Subcutaneous adipose tissue (tissue), 4 donors: ENCODE measurements around the gene LIN7A. TPM values are rescaled to one million over a fixed set of nuclear protein-coding genes. Genes with fewer than 3 reads are reported as not detected.

Experiments
- total RNA-seq, 4 donors: library from RNA; depleted of rRNA; stranded (reverse); fragments of >200 nt; gene quantifications; one replicate each; pipeline ENCODE4 v1.1.0, GENCODE V29; 2016
- TF ChIP-seq, protein P1 (sequence below): fragments of 450-650 bp; IDR thresholded peaks from one replicate; pipeline ENCODE4 v1.5.1; 2016; ENCODE audit warnings: low read depth, mild to moderate bottlenecking, control low read depth, antibody characterized with exemption, moderate library complexity

The LIN7A gene
- total RNA-seq, 4 donors from 2014 or later = 11.1 to 14.4 (median 12.5) TPM

DNA sequence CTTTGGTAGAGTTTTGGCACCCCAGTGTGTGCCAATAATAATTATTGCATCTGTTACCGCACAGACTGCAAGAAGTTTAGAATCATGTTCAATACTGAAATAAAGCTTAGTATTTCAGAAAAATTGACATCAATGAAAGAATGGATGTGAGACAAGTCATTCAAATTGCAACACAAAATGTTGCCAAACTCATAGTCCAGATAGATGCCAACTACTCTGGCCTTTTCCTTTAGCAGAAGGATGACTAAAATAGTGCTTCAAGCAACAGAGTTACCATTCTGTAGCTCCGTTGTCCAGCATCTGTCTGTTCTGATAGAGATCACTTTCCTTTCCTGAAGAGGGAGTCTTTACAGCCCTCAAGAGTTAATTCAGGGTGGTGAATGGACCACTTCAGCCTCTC is 77.5 kb downstream of the LIN7A start:
- TF ChIP-seq, protein P1, sequence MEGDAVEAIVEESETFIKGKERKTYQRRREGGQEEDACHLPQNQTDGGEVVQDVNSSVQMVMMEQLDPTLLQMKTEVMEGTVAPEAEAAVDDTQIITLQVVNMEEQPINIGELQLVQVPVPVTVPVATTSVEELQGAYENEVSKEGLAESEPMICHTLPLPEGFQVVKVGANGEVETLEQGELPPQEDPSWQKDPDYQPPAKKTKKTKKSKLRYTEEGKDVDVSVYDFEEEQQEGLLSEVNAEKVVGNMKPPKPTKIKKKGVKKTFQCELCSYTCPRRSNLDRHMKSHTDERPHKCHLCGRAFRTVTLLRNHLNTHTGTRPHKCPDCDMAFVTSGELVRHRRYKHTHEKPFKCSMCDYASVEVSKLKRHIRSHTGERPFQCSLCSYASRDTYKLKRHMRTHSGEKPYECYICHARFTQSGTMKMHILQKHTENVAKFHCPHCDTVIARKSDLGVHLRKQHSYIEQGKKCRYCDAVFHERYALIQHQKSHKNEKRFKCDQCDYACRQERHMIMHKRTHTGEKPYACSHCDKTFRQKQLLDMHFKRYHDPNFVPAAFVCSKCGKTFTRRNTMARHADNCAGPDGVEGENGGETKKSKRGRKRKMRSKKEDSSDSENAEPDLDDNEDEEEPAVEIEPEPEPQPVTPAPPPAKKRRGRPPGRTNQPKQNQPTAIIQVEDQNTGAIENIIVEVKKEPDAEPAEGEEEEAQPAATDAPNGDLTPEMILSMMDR = no peak

DNA sequence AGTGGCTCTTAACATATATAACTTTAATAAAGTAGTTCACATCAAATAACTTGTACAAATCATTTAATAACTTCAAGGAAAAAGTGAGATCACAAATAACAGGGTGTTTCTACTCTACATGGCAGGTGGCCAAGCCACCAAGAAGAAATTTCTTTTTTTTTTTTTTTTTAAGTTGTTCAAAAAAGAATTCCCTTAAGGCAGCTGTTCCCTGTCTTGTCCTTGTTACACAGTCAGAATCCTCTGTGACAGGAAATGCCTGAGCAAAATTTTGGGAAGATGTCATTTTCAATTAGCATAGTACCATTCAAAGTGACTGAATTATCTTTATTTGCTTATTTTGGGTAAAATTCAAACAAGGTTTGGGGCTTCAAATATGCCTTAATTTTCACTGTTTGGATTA is 79.4 kb downstream of the LIN7A start:
- TF ChIP-seq, protein P1 = no peak

DNA sequence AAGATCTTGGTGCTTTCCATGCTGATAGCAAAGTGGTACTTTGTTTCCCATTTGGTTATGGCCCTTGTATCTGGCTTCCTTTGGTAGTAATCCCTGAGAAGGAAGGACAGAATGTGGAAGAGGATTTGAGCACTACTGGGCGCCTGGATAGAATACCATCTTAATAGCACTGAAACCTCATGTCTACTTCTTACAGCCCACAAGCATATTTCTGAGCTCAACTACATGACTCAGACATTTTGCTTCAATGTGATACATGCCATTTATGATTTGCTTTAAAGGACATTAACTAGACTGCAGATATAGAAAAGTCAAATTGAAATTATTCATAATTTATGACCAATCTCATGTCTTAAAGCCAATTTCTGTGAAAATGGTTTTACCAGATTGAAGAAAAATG is 80.4 kb downstream of the LIN7A start:
- TF ChIP-seq, protein P1 = no peak

DNA sequence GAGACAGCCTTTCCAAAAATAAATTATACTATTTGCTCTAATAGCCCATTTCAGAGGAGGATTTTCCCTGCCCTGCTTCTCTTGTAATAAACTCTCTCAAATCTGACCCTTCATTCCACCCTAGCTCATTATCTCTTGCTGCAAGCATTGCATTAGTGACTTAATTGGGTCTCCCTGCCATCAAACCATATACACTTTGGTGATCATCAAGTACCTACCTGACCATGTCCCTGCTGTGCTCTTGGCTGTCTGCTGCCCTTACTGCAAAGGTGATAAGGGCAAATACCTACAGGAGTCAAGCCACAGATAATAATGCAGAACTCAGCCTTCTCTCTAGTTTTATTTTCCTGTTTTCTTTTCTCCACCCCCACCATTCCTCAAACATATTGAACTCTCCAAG is 88.4 kb downstream of the LIN7A start:
- TF ChIP-seq, protein P1 = no peak

DNA sequence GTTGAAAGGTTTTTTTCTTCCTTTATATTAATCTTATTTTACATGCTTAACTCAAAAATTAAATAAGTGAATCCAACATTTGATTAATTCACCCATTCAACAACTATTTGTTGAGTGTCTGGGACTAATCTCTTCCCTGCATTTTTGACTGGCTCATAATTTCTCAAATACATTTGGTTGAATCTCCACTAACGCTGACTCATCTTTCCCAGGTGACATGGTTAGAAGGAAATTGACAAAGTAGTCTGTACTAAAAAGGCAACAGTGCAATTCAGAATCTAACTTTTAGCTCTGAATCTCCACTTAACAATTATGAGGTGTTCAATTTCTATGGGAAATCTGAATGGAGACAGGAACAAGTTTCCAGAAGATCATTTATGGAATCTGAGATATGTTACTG is 88.9 kb downstream of the LIN7A start:
- TF ChIP-seq, protein P1 = no peak

DNA sequence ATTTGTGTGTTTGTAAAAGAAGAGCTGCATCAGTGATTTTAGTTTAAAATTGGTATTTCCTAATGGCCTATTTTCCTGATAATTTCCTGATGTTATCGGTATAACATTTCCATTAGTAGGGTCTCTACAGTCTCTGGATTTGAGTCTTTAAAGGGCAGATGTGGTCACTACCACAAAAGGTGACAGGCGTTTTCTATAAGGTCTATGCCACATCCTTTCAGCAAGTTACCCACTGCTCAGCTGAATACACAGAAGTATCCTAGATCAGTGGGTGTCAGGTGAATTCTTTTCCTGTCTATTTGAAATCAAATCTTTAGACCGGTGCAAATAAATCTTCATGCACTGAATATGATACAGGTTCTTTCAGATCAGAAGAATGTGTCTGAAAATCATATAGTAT is 90.2 kb downstream of the LIN7A start:
- TF ChIP-seq, protein P1 = no peak

DNA sequence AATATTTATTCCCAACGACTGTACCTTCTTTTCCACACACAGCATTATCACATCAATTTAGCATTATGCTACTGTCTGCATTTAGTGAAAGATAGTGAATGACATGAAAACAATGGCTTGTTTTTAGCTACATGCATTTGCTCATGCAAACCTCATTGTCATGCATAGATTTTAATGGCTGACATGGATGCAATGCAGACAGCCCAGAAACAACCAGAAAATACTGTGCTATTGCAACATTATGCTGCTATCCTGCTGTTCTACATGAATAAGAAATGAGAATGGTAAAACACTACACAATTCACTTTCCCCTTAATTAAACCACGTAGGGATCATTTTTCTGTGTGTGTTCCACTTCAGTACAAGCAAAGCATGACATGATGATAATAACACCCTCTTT is 90.8 kb downstream of the LIN7A start:
- TF ChIP-seq, protein P1 = no peak
